SK-N-SH treated with all-trans-retinoic acid at 6 μM for 48 hours (cell line): Measurements from ENCODE around the gene DRGX.

Source experiments
- ARNTL ChIP-seq: fragments of 450-650 bp; formaldehyde crosslinking; IDR thresholded peaks from 2 replicates; pipeline ENCODE4 v1.5.0; 2020; ENCODE audit warnings: low read depth, mild to moderate bottlenecking, moderate library complexity, borderline replicate concordance
- TCF4 ChIP-seq: fragments of 250-450 bp; sonication (Bioruptor Pico); IDR thresholded peaks from 2 replicates; pipeline ENCODE4 v1.8.0; 2021; ENCODE audit warnings: mild to moderate bottlenecking, moderate library complexity, borderline replicate concordance
- ZNF70 ChIP-seq: fragments of 450-650 bp; formaldehyde crosslinking; IDR thresholded peaks from 2 replicates; pipeline ENCODE4 v1.5.0; 2020; ENCODE audit warnings: mild to moderate bottlenecking, moderate library complexity
- TF ChIP-seq, protein P1 (sequence below): fragments of 250-450 bp; sonication (Bioruptor Pico); IDR thresholded peaks from 2 replicates; pipeline ENCODE4 v1.5.1; 2020; ENCODE audit warnings: low read depth, mild to moderate bottlenecking, moderate library complexity

GRCh38 chr10:49364747-49365146, 31.1 kb downstream of the DRGX start:
- no peak for TF ChIP-seq TCF4
- TF ChIP-seq, protein P1, sequence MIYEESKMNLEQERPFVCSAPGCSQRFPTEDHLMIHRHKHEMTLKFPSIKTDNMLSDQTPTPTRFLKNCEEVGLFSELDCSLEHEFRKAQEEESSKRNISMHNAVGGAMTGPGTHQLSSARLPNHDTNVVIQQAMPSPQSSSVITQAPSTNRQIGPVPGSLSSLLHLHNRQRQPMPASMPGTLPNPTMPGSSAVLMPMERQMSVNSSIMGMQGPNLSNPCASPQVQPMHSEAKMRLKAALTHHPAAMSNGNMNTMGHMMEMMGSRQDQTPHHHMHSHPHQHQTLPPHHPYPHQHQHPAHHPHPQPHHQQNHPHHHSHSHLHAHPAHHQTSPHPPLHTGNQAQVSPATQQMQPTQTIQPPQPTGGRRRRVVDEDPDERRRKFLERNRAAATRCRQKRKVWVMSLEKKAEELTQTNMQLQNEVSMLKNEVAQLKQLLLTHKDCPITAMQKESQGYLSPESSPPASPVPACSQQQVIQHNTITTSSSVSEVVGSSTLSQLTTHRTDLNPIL (CRISPR knock-in tag), result no peak
- no peak for TF ChIP-seq ZNF70 (CRISPR knock-in tag)
- no peak for TF ChIP-seq ARNTL
